ENCODE data around the gene ETV7.
"Not testable (repeated sequence)": the region's sequence is repeated elsewhere in the genome, so short reads cannot be mapped to it uniquely, and the experiment has no call there.

Gene ETV7

GRCh38 chr6:36340306-36340617 is 47.2 kb downstream of the ETV7 start:
- Histone ChIP-seq H3K9me3 (ENCODE audit: control insufficient read depth, low read length) (no peaks in the 10 kb centered on the region), H3K36me3 (ENCODE audit: control insufficient read depth, insufficient read depth, low read length) (no peaks in the 10 kb centered on the region), H3K4me1 (ENCODE audit: control insufficient read depth, insufficient read depth, low read length, poor library complexity, severe bottlenecking) (peaks cover 3% of the 10 kb centered on the region), H3K27ac (ENCODE audit: low read depth, low read length, severe bottlenecking) (no peak overlapping the region), H3K4me3 (ENCODE audit: extremely low read depth, insufficient read depth, low read length, poor library complexity, severe bottlenecking) (no peak overlapping the region)
- 54 to 56% methylated on average over 7 to 8 of the region's 12 CpGs for WGBS, 2 experiments (ENCODE audit: insufficient coverage in 2 of 2)

- Histone ChIP-seq H3K27ac (ENCODE audit: low read depth, low read length, severe bottlenecking) (no peak overlapping the region), H3K4me3 (ENCODE audit: extremely low read depth, insufficient read depth, low read length, poor library complexity, severe bottlenecking) (no peak overlapping the region), H3K9me3 (ENCODE audit: control insufficient read depth, low read length) (no peaks in the 10 kb centered on the region), H3K36me3 (ENCODE audit: control insufficient read depth, insufficient read depth, low read length) (no peaks in the 10 kb centered on the region), H3K4me1 (ENCODE audit: control insufficient read depth, insufficient read depth, low read length, poor library complexity, severe bottlenecking) (peaks cover 9% of the 10 kb centered on the region)
- WGBS, 2 experiments (ENCODE audit: insufficient coverage in 2 of 2): 90 to 97% methylated on average over 10 of the region's 12 CpGs
Measured at GRCh38 chr6:36339146-36339545, 48.3 kb downstream of the ETV7 start.

- H3K27ac ChIP-seq (ENCODE audit: low read depth, low read length, severe bottlenecking); H3K9me3 ChIP-seq (ENCODE audit: control insufficient read depth, low read length); H3K4me3 ChIP-seq (ENCODE audit: extremely low read depth, insufficient read depth, low read length, poor library complexity, severe bottlenecking); H3K36me3 ChIP-seq (ENCODE audit: control insufficient read depth, insufficient read depth, low read length): not testable (repeated sequence)
- WGBS, 2 experiments (ENCODE audit: insufficient coverage in 2 of 2): 60% methylated on average over 1 of the region's 1 CpG; no CpG with 5 or more reads in 1 of the 2 experiments
- peaks cover 15% of the 10 kb centered on the region for H3K4me1 ChIP-seq (ENCODE audit: control insufficient read depth, insufficient read depth, low read length, poor library complexity, severe bottlenecking)
Measured at GRCh38 chr6:36338223-36338622, 49.2 kb downstream of the ETV7 start.

GRCh38 chr6:36337814-36338213 is 49.7 kb downstream of the ETV7 start:
- no peaks in the 10 kb centered on the region for H3K36me3 ChIP-seq (ENCODE audit: control insufficient read depth, insufficient read depth, low read length)
- WGBS, 2 experiments (ENCODE audit: insufficient coverage in 2 of 2): 100% methylated on average over 1 of the region's 1 CpG
- H3K4me3 ChIP-seq (ENCODE audit: extremely low read depth, insufficient read depth, low read length, poor library complexity, severe bottlenecking): no peak overlapping the region
- peaks cover 15% of the 10 kb centered on the region for H3K4me1 ChIP-seq (ENCODE audit: control insufficient read depth, insufficient read depth, low read length, poor library complexity, severe bottlenecking)
- no peak overlapping the region for H3K27ac ChIP-seq (ENCODE audit: low read depth, low read length, severe bottlenecking)
- no peaks in the 10 kb centered on the region for H3K9me3 ChIP-seq (ENCODE audit: control insufficient read depth, low read length)

GRCh38 chr6:36336779-36337241 is 50.7 kb downstream of the ETV7 start, which contains the start of gene BNIP5:
TSS of gene BNIP5 (minus strand) at chr6:36336888. CDS start at chr6:36330690, 6,198 bp downstream.
- Histone ChIP-seq H3K9me3 (ENCODE audit: control insufficient read depth, low read length) (no peaks in the 10 kb centered on the region), H3K4me3 (ENCODE audit: extremely low read depth, insufficient read depth, low read length, poor library complexity, severe bottlenecking) (no peak within 1 kb of the TSS), H3K36me3 (ENCODE audit: control insufficient read depth, insufficient read depth, low read length) (no peaks in the 10 kb centered on the region), H3K4me1 (ENCODE audit: control insufficient read depth, insufficient read depth, low read length, poor library complexity, severe bottlenecking) (peaks cover 15% of the 10 kb centered on the region), H3K27ac (ENCODE audit: low read depth, low read length, severe bottlenecking) (no peak within 1 kb of the TSS)
- WGBS, 2 experiments (ENCODE audit: insufficient coverage in 2 of 2): 90 to 100% methylated on average over 1 to 2 of the region's 3 CpGs

GRCh38 chr6:36336208-36336710 is 51.2 kb downstream of the ETV7 start:
- no peaks in the 10 kb centered on the region for H3K36me3 ChIP-seq (ENCODE audit: control insufficient read depth, insufficient read depth, low read length)
- 85 to 92% methylated on average over 5 of the region's 5 CpGs for WGBS, 2 experiments (ENCODE audit: insufficient coverage in 2 of 2)
- no peak overlapping the region for H3K27ac ChIP-seq (ENCODE audit: low read depth, low read length, severe bottlenecking)

GRCh38 chr6:36335465-36336207 is 51.8 kb downstream of the ETV7 start:
- H3K4me3 ChIP-seq (ENCODE audit: extremely low read depth, insufficient read depth, low read length, poor library complexity, severe bottlenecking): no peak overlapping the region
- 93 to 96% methylated on average over 13 to 14 of the region's 14 CpGs for WGBS, 2 experiments (ENCODE audit: insufficient coverage in 2 of 2)
- no peak overlapping the region for H3K27ac ChIP-seq (ENCODE audit: low read depth, low read length, severe bottlenecking)
- H3K4me1 ChIP-seq (ENCODE audit: control insufficient read depth, insufficient read depth, low read length, poor library complexity, severe bottlenecking): peaks cover 13% of the 10 kb centered on the region
- H3K9me3 ChIP-seq (ENCODE audit: control insufficient read depth, low read length): no peaks in the 10 kb centered on the region
- no peaks in the 10 kb centered on the region for H3K36me3 ChIP-seq (ENCODE audit: control insufficient read depth, insufficient read depth, low read length)

More at GRCh38 chr6:36336208-36336710, 51.2 kb downstream of the ETV7 start:
- H3K4me1 ChIP-seq (ENCODE audit: control insufficient read depth, insufficient read depth, low read length, poor library complexity, severe bottlenecking): peaks cover 15% of the 10 kb centered on the region
- H3K9me3 ChIP-seq (ENCODE audit: control insufficient read depth, low read length): no peaks in the 10 kb centered on the region
- H3K4me3 ChIP-seq (ENCODE audit: extremely low read depth, insufficient read depth, low read length, poor library complexity, severe bottlenecking): no peak overlapping the region

GRCh38 chr6:36334832-36335459 is 52.5 kb downstream of the ETV7 start:
- WGBS, 2 experiments (ENCODE audit: insufficient coverage in 2 of 2): 91 to 93% methylated on average over 12 of the region's 14 CpGs
- no peak overlapping the region for H3K27ac ChIP-seq (ENCODE audit: low read depth, low read length, severe bottlenecking)
- no peaks in the 10 kb centered on the region for H3K36me3 ChIP-seq (ENCODE audit: control insufficient read depth, insufficient read depth, low read length)
- no peaks in the 10 kb centered on the region for H3K9me3 ChIP-seq (ENCODE audit: control insufficient read depth, low read length)
- no peak overlapping the region for H3K4me3 ChIP-seq (ENCODE audit: extremely low read depth, insufficient read depth, low read length, poor library complexity, severe bottlenecking)
- peaks cover 12% of the 10 kb centered on the region for H3K4me1 ChIP-seq (ENCODE audit: control insufficient read depth, insufficient read depth, low read length, poor library complexity, severe bottlenecking)

- no peak overlapping the region for H3K4me3 ChIP-seq (ENCODE audit: extremely low read depth, insufficient read depth, low read length, poor library complexity, severe bottlenecking)
- 62 to 65% methylated on average over 14 to 20 of the region's 20 CpGs for WGBS, 2 experiments (ENCODE audit: insufficient coverage in 2 of 2)
- H3K36me3 ChIP-seq (ENCODE audit: control insufficient read depth, insufficient read depth, low read length): no peaks in the 10 kb centered on the region
- no peaks in the 10 kb centered on the region for H3K9me3 ChIP-seq (ENCODE audit: control insufficient read depth, low read length)
- H3K27ac ChIP-seq (ENCODE audit: low read depth, low read length, severe bottlenecking): no peak overlapping the region
- peaks cover 12% of the 10 kb centered on the region for H3K4me1 ChIP-seq (ENCODE audit: control insufficient read depth, insufficient read depth, low read length, poor library complexity, severe bottlenecking)
Measured at GRCh38 chr6:36333931-36334725, 53.3 kb downstream of the ETV7 start.

GRCh38 chr6:36333171-36333895 is 54.1 kb downstream of the ETV7 start:
- Histone ChIP-seq H3K27ac (ENCODE audit: low read depth, low read length, severe bottlenecking) (no peak overlapping the region), H3K36me3 (ENCODE audit: control insufficient read depth, insufficient read depth, low read length) (no peaks in the 10 kb centered on the region), H3K4me1 (ENCODE audit: control insufficient read depth, insufficient read depth, low read length, poor library complexity, severe bottlenecking) (peaks cover 12% of the 10 kb centered on the region), H3K9me3 (ENCODE audit: control insufficient read depth, low read length) (no peaks in the 10 kb centered on the region), H3K4me3 (ENCODE audit: extremely low read depth, insufficient read depth, low read length, poor library complexity, severe bottlenecking) (no peak overlapping the region)
- WGBS, 2 experiments (ENCODE audit: insufficient coverage in 2 of 2): 89 to 100% methylated on average over 5 to 7 of the region's 8 CpGs
